Measurements from ENCODE around the gene LZTFL1. TPM values are rescaled to one million over a fixed set of nuclear protein-coding genes. Genes with fewer than 3 reads are reported as not detected.

Gene LZTFL1
- total RNA-seq, 1 experiment from 2014 or later = 10.6 TPM

GRCh38 chr3:45878124-45878523 lies 36.2 kb upstream of the LZTFL1 start:
- no peak overlapping the region for H3K4me3 ChIP-seq (ENCODE audit: low read depth, low read length, poor library complexity, severe bottlenecking)
- TF ChIP-seq CTCF (conservative IDR thresholded peaks at IDR 0.05; ENCODE audit: low read depth, low read length) (no peak), EZH2 (IDR thresholded peaks at IDR 0.05; ENCODE audit: borderline replicate concordance, low read depth, low read length, poor library complexity, severe bottlenecking) (no peak)
- ChIA-PET POLR2A (ENCODE audit: low non-redundant PET) (no interaction called here), CTCF (interaction anchor here (0.5 kb wide), 1 partner anchor 52 kb away, joined by 5 read pairs; no protein-coding TSS in a partner anchor)
- no peaks in the 10 kb centered on the region for H3K27me3 ChIP-seq (replicated peaks; ENCODE audit: insufficient read depth, low read depth, low read length, poor library complexity)
- intact Hi-C loops (cut with micrococcal nuclease; ENCODE audit: unreplicated experiment) = no loop called here
- no peak overlapping the region for H3K27ac ChIP-seq (ENCODE audit: low read depth, low read length, poor library complexity, severe bottlenecking)
- no peaks in the 10 kb centered on the region for H3K36me3 ChIP-seq (ENCODE audit: insufficient read depth, low read length, poor library complexity, severe bottlenecking)
- no TSS peak for BruUV-seq (replicated peaks)
- no peak for DNase-seq (ENCODE audit: low spot score)
- no peaks in the 10 kb centered on the region for H3K9me3 ChIP-seq (ENCODE audit: low read depth, low read length, poor library complexity, severe bottlenecking)
- H3K4me1 ChIP-seq (ENCODE audit: insufficient read depth, low read length, poor library complexity, severe bottlenecking) = no peaks in the 10 kb centered on the region

- POLR2A ChIA-PET (ENCODE audit: low non-redundant PET) = no interaction called here
- CTCF ChIA-PET = no interaction called here
Observed at GRCh38 chr3:45874677-45875346, 32.9 kb upstream of the LZTFL1 start.

GRCh38 chr3:45873638-45874037 lies 31.7 kb upstream of the LZTFL1 start:
- CTCF ChIA-PET = no interaction called here
- intact Hi-C loops (cut with micrococcal nuclease; ENCODE audit: unreplicated experiment) = no loop called here
- POLR2A ChIA-PET (ENCODE audit: low non-redundant PET) = no interaction called here
- H3K27me3 ChIP-seq (replicated peaks; ENCODE audit: insufficient read depth, low read depth, low read length, poor library complexity) = no peaks in the 10 kb centered on the region
- no peaks in the 10 kb centered on the region for H3K36me3 ChIP-seq (ENCODE audit: insufficient read depth, low read length, poor library complexity, severe bottlenecking)
- H3K9me3 ChIP-seq (ENCODE audit: low read depth, low read length, poor library complexity, severe bottlenecking) = no peaks in the 10 kb centered on the region
- H3K4me3 ChIP-seq (ENCODE audit: low read depth, low read length, poor library complexity, severe bottlenecking) = no peak overlapping the region
- H3K4me1 ChIP-seq (ENCODE audit: insufficient read depth, low read length, poor library complexity, severe bottlenecking) = no peaks in the 10 kb centered on the region
- no TSS peak for BruUV-seq (replicated peaks)
- no peak overlapping the region for H3K27ac ChIP-seq (ENCODE audit: low read depth, low read length, poor library complexity, severe bottlenecking)
- TF ChIP-seq EZH2 (IDR thresholded peaks at IDR 0.05; ENCODE audit: borderline replicate concordance, low read depth, low read length, poor library complexity, severe bottlenecking) (no peak), CTCF (conservative IDR thresholded peaks at IDR 0.05; ENCODE audit: low read depth, low read length) (no peak)
- DNase-seq (ENCODE audit: low spot score) = no peak

More at GRCh38 chr3:45874677-45875346, 32.9 kb upstream of the LZTFL1 start:
- intact Hi-C loops (cut with micrococcal nuclease; ENCODE audit: unreplicated experiment) = no loop called here
- Histone ChIP-seq H3K4me3 (ENCODE audit: low read depth, low read length, poor library complexity, severe bottlenecking) (no peak overlapping the region), H3K4me1 (ENCODE audit: insufficient read depth, low read length, poor library complexity, severe bottlenecking) (no peaks in the 10 kb centered on the region), H3K27me3 (replicated peaks; ENCODE audit: insufficient read depth, low read depth, low read length, poor library complexity) (no peaks in the 10 kb centered on the region), H3K9me3 (ENCODE audit: low read depth, low read length, poor library complexity, severe bottlenecking) (no peaks in the 10 kb centered on the region), H3K36me3 (ENCODE audit: insufficient read depth, low read length, poor library complexity, severe bottlenecking) (no peaks in the 10 kb centered on the region), H3K27ac (ENCODE audit: low read depth, low read length, poor library complexity, severe bottlenecking) (no peak overlapping the region)
- no peak for DNase-seq (ENCODE audit: low spot score)
- no peak for TF ChIP-seq CTCF (conservative IDR thresholded peaks at IDR 0.05; ENCODE audit: low read depth, low read length)
- BruUV-seq (replicated peaks) = no TSS peak
